ENCODE measurements around the gene LNPK. TPM values are rescaled to one million over a fixed set of nuclear protein-coding genes. Genes with fewer than 3 reads are reported as not detected.

The LNPK gene
- total RNA-seq, 1 experiment from 2014 or later: 7.4 TPM

Other genes with a start within 250 kb of the LNPK start
- gene EVX2, start 81.7 kb upstream of the LNPK start, total RNA-seq (2014; rRNA removed; shearing (Covaris generic)): not detected in 2 replicates
- gene HOXD13, start 90.5 kb upstream of the LNPK start, total RNA-seq (2014; rRNA removed; shearing (Covaris generic)): 0.43 TPM in 1 of 2 replicates, not detected in the other
- not detected in 2 replicates for gene HOXD12, start 97.5 kb upstream of the LNPK start, total RNA-seq (2014; rRNA removed; shearing (Covaris generic))
- not detected in 2 replicates for gene HOXD11, start 105.0 kb upstream of the LNPK start, total RNA-seq (2014; rRNA removed; shearing (Covaris generic))
- gene HOXD10, start 114.5 kb upstream of the LNPK start, total RNA-seq (2014; rRNA removed; shearing (Covaris generic)): not detected in 2 replicates
- gene HOXD9, start 120.5 kb upstream of the LNPK start, total RNA-seq (2014; rRNA removed; shearing (Covaris generic)): 6.6 and 10.6 TPM in 2 replicates
- gene HOXD8, start 127.4 kb upstream of the LNPK start, total RNA-seq (2014; rRNA removed; shearing (Covaris generic)): 4.1 and 4.2 TPM in 2 replicates
- 1.7 TPM in 1 of 2 replicates, not detected in the other for gene HOXD4, start 149.3 kb upstream of the LNPK start, total RNA-seq (2014; rRNA removed; shearing (Covaris generic))
- gene HOXD3, start 155.0 kb upstream of the LNPK start, total RNA-seq (2014; rRNA removed; shearing (Covaris generic)): 1.8 and 6.5 TPM in 2 replicates
- gene HOXD1, start 186.4 kb upstream of the LNPK start, total RNA-seq (2014; rRNA removed; shearing (Covaris generic)): 0.68 and 1.3 TPM in 2 replicates